SIG-M5 treated with dmso at 0.1 percent for 504 hours (cell line): ENCODE measurements around the gene COX10.

ENCODE experiments used
- DNase-seq: peaks from one replicate; lab custom pipeline; 2025; ENCODE audit not compliant: unreplicated experiment; lab: John Stamatoyannopoulos, UW

Gene COX10

DNA sequence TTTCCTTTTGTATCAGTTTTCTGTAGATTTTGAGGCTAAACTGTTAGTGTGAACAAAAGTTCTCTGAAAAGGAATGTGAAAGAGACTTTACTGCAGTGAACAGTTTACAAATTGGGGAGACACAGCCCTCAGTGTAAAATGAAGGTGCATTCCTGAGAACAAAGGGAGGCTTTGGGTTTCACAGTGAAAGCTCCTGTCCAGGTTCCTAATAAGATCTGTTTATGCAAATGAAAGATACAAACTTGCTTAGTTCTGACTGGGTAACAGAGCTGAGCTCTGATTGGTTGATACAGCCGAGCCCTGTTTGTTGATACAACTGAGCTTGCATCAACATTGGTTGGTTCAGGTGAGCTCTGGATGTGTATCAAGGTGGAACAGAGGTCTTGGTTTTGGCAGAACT is 175.7 kb downstream of the COX10 start:
- DNase-seq, result no peak

GRCh38 chr17:14245629-14246028 is 176.3 kb downstream of the COX10 start:
- no peak for DNase-seq
